Measurements from ENCODE around the gene RALGAPA2.
A peak's percentile ranks its signal among the peaks of the same experiment; 100 is the strongest.

Gene RALGAPA2

DNA sequence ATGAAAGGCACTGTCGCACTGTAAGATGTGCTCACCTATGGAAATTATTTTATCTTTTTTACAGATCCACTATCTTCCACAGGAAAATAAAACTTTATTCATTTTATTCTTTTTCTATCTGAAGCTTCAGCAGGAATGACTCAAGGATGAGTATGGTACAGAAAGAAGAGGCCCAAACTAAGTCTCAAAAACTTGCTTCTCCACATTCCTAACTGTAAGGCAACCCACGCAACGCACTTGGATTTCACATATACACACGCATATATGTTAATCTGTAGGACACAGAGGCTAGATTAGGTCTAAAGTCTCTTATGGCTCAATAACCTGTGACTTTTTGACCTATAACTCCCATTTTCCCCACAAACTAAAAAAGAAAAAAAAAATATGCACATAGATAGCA, 81.9 kb downstream of the RALGAPA2 start:
- DNase-seq (ENCODE audit: low read depth in 3 of 3) = no peak

DNA sequence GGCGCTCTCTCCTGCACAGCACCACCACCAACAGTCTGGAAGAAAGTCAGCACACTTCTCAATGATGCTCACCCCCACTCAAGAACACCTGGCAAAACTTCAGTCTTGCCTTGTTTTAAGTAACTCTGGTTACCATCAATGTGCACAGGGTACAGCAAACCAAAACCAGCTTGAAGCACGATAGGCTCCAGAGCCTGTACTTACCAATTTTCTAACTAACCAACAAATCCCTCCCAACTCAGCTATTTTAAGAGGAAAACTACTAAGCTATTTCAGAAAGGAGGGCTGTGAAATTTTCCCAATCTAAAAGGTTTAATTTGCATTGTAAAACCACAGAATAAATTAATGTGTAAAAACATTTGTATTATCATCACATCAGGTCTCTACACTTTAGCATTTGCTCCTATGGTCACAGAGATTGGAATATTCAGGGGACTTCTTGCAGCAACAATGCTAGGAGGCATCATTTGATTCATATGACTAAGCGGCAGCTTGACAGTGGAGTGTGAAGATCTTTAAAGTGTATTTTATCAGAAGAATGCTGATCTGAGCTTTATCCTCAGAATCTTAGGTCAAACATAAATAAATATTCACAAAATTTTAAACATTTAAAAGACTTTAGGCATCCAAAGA, 82.8 kb downstream of the RALGAPA2 start:
- no peak for DNase-seq (ENCODE audit: low read depth in 3 of 3)

DNA sequence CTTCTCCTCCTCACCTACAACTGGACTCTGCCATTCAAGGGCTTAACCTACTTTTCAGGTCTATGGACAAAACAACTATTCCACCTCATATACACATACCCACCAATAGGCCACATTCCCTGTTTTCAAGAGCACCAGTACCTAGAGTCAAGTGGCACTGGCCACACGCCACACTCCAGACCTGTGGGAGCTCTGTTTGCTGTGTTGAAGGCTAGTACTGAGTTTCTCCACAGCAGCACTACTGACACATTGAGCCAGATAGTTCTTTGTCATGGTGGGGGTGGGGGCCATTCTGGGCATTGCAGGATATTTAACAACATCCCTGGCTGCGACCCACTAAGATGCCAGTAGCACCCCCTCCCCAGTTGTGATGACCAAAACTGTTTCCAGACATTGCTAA, 84.1 kb downstream of the RALGAPA2 start:
- no peak for DNase-seq (ENCODE audit: low read depth in 3 of 3)

DNA sequence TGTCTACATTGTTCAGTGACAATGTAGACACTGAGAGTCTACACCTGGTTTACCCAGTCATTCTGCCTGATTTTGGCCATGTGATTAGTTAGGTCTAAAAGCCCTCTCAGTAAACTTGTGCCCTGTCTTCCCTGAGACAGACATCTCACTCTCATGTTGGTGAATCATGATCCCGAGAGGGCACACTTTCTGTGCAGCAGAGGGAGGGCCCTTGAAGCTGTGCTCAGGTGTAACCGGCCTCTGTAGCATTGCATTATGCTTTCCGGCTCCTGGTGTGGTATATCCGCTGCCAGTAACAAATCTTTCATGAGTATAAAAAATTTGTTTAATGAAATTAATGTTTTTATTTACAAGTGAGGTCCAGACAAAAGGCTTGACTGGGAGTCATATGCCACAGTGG, 85.0 kb downstream of the RALGAPA2 start:
- DNase-seq (ENCODE audit: low read depth in 3 of 3) = no peak

DNA sequence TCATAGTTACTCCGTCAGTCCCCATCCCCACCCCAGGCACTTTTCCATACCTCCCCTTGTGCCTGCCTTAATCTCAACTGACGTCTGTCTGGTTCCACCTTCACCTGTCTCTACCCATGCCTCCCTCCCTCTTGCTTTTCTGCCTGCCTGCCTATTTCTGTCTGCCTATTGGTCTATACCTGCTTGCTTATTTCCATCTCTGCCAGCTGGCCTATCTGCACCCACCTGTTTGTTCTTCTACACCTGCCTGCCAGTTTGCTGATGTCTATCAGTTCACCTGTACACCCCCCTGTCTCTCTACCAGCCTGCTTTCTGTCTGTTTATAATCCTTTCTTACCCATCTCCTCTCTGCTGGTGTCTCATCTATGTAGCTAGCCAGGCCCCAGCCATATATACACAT, 87.5 kb downstream of the RALGAPA2 start:
- no peak for DNase-seq (ENCODE audit: low read depth in 3 of 3)

DNA sequence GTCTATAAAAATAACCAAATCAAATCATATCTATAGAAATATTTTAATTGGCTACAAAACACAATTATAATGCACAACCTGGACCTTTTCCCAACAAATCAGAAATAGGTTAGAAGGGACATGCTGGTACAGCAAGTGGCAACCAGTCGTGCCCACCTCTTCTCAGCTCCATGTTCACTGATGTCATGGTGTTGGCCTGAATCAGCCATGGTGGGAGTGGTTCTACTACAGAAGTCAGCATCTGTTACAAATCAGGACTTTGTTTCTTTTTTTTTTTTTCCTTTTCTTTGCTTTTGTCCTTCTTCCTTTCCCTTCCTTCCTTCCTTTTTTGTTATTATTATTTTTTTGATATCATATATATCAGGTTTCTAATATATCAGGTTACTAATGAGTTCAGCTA, 91.2 kb downstream of the RALGAPA2 start:
- DNase-seq (ENCODE audit: low read depth in 3 of 3) = no peak

DNA sequence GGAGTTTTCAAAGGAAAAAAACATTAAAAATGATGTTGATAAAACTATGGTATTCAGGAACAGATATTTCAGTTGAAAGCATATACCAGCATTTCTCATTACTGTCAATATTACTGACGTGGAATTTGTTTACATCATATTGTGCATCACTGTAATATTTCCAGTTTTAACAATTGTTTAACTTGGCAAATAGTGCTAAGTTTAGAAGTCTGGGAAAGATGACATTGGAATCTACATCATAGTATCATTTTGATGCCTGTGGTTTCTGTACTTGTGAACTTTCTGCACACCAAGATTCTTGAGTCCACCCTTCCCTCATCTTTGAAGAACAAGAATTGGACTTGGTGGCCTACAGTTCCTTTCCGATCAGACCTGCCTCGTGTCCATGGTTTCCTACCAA, 98.1 kb downstream of the RALGAPA2 start:
- no peak for DNase-seq (ENCODE audit: low read depth in 3 of 3)

DNA sequence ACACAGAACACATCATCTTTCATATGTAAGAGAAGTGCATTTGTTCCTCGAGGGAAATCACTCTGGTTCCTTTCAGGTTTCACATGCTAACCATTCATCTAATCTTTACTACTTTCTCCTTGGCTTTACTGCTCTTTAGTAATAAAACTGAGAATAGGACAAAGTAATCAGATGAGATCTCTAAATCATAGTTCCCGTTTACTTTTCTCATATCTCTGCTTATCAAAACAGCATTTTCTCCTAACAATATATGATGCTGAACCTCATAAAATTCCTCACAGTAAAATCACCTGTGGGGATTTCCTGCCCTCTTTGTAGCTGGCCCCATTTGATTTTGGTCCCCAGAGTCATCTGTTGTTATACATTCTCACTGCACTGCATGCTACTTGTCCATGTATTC, 100.2 kb downstream of the RALGAPA2 start:
- no peak for DNase-seq (ENCODE audit: low read depth in 3 of 3)

DNA sequence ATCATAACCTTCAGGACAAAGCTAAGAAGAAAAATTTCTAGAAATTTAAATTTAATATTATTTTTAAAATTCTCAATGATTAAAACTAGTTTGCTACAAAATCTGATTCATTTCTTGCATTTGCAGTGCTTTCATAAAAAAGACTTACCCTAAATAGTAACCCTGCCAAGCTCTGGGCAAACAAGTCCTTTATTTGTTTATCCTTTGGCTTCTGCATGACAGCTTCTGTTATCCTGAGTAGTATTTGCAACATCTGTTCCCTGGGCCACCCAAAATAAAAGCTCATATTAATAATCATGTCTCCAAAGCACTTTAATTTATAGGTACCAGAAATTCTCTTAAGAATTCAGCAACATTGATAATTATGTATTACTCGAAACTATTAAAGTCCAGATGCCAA, 101.3 kb downstream of the RALGAPA2 start:
- DNase-seq (ENCODE audit: low read depth in 3 of 3) = no peak

DNA sequence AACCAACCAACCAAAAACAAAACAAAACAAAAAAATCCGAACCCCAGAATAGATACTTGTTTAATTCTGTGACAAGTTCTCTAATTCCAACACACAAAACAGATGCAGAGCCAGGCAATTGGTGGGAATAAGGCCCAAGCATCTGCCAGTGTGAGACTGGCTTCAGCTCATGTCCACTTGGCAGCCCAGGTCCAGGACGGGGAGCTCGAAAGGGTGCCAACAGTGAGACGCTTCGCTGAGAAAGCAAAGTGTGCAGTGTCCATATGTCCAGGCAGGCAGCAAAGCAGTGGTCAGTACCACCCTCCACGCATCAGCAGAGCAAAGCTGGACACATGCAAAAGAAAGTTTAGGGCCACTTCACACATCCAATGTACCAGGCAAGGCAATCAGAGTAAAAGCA, 102.9 kb downstream of the RALGAPA2 start:
- DNase-seq (ENCODE audit: low read depth in 3 of 3) = no peak

DNA sequence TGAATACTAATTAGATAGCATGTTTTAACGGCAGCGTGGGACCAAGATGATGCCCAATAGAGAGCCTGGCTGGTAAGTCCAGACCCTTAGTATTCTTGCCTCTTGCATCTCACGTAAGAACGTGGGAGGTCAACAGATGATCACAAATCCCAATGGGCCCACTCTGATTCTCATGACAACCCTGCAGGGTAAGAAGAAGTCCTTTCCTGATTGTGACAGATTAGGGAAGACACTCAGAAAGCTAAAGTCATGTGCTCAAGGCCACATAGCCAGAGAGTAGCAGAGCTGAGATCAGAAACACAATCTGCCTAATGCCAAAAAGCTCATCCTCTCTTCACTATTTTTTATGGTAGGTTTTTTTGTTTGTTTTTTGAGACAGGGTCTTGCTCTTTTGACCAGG, 103.8 kb downstream of the RALGAPA2 start:
- DNase-seq (ENCODE audit: low read depth in 3 of 3) = no peak

DNA sequence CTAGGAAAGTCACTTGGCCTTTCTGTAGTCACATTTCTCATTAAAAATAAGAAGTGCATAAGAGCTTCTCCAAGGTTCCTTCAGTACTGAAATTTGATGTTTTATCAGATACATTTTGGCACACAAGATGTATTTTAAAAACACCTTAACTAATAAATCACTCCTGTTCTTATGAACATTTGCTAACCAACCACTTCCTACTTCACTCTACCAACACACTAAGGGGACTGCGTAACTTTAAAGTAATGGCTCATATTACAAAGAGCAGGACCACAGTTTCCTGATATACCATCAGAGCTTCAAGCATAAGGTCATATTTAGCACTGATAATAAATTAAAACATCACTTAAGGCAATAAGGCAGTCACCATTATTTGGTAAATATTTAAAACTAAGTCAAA, 104.4 kb downstream of the RALGAPA2 start:
- DNase-seq (ENCODE audit: low read depth in 3 of 3) = no peak

DNA sequence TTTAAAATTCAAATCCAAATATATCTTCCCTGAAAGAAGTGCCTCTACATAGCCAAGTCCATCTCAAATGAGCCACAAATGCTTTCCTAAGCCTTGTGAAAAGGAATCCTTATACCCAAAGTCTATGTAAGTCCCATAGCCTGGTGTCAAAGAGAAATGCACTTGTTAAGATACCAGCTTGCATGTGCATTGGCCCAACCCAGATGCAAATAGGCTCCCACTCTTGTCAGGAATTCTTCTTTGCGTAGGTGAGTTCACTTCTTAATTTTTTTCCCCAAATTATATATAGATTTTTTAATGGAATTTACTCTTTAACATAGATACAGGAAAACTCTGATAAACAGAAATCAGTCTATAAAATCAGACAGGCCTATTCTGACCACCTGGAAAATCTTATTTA, 105.6 kb downstream of the RALGAPA2 start:
- no peak for DNase-seq (ENCODE audit: low read depth in 3 of 3)

DNA sequence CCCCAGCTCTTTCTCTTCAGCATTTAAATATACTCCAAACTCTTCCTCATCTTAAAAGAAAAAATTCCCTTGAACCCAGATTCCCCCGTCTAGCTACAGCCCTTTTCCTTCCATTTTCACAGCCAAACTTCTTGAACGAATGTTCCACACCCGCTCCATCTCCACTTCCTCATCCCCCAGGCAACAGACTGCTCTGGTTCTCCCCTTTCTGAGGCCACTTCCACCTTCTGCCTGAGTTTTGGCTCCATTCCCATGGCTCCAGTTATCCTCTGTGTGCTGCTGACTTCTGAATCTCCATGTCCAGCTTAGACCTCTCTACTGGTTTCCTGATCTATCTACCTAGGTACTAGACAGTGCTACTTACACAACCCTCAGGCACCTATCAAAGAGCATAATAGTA, 106.4 kb downstream of the RALGAPA2 start:
- DNase-seq (ENCODE audit: low read depth in 3 of 3) = no peak

DNA sequence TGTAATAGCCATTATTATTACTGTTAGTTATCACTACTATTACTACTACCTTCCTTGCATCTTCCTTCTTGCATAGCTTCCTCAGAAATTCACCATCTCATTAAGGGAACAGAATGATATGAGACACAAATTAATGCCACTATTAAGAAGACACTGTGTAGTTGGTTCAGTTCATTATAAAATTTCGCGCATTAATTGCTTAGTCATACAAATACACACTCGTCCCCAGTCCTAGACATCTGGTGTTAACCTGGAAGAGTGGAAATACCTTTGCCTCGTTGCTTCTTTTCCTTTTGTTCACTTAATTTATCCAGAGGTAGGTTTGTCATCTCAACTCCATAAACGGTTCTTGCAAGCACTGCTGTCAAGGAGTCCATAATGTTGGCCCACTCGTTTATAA, 107.5 kb downstream of the RALGAPA2 start:
- DNase-seq (ENCODE audit: low read depth in 3 of 3) = no peak

DNA sequence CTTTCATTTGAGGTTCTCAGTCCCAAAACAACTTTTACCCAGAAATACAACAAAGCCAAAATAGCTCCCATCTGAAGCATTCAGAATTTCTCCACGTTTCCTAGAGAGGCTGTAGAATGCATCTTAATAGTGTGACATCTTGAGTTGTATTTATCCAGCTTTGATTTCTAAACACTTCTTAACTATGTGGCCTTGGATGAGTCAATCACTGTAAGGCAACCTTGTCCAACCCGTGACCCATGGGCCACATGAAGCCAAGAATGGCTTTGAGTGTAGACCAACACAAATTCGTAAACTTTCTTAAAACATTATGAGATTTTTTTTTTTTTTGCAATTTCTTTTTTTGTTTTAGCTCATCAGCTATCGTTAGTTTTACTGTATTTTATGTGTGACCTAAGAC, 108.1 kb downstream of the RALGAPA2 start:
- no peak for DNase-seq (ENCODE audit: low read depth in 3 of 3)

DNA sequence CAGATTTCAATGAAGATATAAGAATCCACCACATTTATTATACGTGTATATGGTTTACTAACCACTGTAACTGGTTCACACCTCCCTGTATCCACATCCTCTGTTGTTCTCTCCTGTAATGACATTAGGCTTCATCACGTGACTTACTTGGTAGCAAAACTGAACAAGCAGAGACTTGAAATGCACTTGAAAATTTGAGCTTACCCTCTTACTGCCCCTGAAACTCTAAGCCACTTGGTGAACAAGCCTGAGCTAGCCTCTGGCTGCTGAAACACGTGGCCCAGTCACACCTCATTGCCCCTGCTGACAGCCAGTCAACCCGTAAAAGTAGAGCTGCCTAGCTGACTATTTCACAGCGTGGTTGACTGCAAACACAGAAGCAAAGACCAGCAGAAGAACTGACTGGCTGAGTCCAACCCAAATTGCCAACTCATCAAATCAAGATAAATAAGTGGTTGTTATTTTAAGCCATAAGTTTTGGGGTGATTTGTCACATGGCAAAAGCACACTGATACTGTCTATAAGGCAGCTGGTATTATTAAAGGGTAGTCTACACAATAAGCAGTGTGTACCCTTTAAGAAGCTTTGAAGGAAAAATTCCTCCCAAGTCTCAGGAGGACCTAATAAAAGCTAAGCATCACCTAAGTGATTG, 109.0 kb downstream of the RALGAPA2 start:
- no peak for DNase-seq (ENCODE audit: low read depth in 3 of 3)

DNA sequence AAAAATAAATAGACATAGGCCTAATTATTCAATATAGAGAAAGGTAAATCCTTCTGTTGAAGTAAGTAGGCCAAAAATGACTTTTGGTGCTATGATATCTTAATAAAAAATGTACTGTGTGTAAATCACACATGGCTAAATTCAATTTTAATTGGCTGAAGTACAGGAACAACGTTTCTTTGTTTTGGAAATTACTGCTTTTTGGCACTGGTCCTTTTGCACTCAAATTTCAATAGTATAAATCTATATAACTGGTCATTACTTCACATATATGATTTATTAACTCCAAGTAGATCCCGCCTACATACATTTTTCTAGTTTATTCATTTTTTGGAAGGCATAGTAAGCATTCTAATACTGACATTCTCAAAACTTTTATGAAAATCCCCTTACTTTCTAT, 114.5 kb downstream of the RALGAPA2 start:
- no peak for DNase-seq (ENCODE audit: low read depth in 3 of 3)

DNA sequence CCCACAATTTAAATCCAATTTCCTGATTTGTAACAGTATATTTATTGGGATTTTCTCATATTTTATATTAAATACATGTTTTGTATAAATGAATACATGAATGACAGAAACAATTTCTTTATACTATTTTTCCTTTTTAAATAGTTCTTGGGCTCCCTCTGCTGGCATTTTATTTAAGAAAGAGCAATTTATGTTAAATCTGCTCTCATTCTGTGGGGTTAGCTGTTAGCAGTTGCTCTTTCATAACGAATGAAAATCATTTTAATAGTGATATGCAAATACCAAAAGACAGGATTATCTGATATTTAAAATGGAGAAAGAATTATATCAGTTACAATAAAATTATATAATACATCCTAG, 118.3 kb downstream of the RALGAPA2 start:
- no peak for DNase-seq (ENCODE audit: low read depth in 3 of 3)

DNA sequence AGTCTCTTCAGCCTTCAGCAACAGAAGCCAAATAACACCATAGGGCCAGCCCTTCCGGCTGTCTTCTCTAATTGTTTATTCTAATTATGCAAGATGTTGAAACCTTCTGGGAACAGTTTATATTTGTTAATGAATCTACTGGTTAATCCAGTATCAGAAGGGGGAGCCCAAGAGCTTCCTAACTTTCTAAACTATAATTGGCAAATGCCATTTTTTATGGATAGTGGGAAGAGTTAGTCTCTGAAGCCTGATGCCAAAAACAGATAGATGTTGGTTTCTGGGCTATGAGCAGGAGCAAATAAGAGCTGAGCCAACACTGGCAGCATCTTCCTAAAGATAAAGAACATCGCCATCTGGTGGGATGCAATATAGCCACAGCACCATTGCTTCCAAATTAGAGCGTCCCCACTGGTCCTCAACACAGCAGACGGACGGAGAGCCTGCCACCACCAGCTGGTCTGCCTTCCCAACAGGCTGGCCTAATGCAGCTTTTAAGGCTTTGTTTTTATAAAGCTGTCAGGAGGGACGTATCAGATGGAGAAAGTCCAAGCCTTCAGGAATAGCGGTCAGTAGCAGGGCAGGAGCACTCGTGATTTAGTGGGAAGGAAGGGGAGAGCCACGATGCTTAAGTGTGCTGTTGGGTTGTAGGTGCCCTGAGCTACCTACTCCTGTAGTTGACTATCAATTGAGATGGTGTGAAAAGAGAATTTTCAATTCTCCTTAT, 118.8 kb downstream of the RALGAPA2 start:
- DNase-seq (ENCODE audit: low read depth in 3 of 3) = peak in 2 of 3 donors; percentile 1 to 15

DNA sequence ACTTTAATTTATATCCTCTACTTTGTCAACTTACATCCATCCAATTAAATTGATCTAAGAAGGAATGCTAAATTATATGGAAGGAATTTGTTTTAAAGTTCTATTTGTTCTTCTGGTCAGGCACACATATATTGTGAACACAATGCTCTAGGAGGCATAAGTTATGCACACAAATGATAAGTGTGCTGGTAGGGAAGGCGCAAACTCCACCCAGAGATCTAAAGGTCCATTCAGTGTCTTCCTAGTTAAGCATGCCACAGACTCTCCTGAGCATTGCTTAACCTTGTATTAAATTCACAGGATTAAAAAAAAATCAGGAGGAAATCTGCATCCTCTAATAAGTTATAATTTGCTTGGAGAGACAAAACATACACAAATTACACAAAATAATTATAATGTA, 127.3 kb downstream of the RALGAPA2 start:
- no peak for DNase-seq (ENCODE audit: low read depth in 3 of 3)

DNA sequence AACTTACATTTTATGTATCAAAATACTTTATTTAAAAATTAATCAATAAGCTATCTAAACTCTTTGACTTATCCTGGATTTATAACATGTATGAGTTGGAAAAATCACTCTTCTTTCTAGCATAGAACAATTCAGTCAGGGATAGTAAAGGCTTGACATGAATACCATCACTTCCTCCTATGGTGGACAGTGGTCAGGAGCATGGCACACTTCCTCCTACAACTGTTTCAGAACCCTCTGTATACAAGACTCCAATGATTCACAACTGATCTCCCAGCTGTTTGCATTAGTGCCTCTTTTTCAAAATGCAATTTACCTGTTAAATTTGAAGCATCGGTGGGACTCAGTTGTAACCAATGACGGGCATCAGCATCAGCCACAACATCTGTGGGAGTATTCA, 129.7 kb downstream of the RALGAPA2 start:
- DNase-seq (ENCODE audit: low read depth in 3 of 3) = no peak

DNA sequence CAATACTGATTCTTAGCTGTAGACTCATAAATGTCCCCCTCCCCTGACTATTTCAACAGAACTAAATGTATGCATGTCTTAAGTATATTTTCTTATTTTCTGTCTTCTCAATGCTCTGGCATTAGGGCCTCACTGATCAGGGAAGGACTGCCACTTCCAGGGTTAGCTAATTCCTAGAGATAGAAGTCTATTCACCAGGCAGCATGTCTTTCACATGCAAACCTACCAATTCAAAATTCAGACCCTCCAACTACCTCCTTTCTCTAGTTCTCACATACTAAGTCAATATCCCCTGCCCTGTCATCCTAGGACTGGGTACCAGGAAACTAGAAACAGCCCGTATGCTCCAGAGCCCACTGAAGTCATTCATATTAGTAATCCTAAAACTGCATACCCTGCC, 132.3 kb downstream of the RALGAPA2 start:
- no peak for DNase-seq (ENCODE audit: low read depth in 3 of 3)

Data from stimulated activated CD4-positive, alpha-beta T cell treated with anti-CD3 and anti-CD28 coated beads, TNF-alpha, amount 100 ng/mL, for 48 hours (primary cell).